ENCODE measurements around the gene ADCK1. TPM values are rescaled to one million over a fixed set of nuclear protein-coding genes. Genes with fewer than 3 reads are reported as not detected.

ADCK1 gene
- total RNA-seq, result 10 to 100 TPM in 1 of 2 donors, 1 to 10 TPM in 1; 2.6 to 26.4 TPM

- Histone ChIP-seq H3K27ac (peak within 1 kb of the TSS; percentile 77 to 96 (median 89)), H3K36me3 (replicated peaks in 1 of 2; ENCODE audit: insufficient read depth in 1 of 2, low read depth in 2 of 2) (no peaks in the 10 kb centered on the region), H3K9me3 (no peaks in the 10 kb centered on the region), H3K4me1 (peaks cover 9% of the 10 kb centered on the region), H3K27me3 (no peaks in the 10 kb centered on the region), H3K4me3 (peak within 1 kb of the TSS; percentile 47 to 97)
- WGBS, 2 donors, result 1% methylated on average over 9 to 62 of the region's 66 CpGs
- TF ChIP-seq CTCF (IDR thresholded peaks at IDR 0.05), result peak in 6 of 7 experiments; percentile 13 to 56 (median 39)
- peak; percentile 52 to 75 (median 74) for TF ChIP-seq POLR2A (IDR thresholded peaks at IDR 0.05)
- intact Hi-C loops (cut with DNase I), result no loop called here
- ATAC-seq (peak; percentile 95), DNase-seq (peak; percentile 90 to 94 (median 90))
These were observed at the start of gene ADCK1 for GRCh38 chr14:77799863-77800730. Gene ADCK1, plus strand, starts transcription at chr14:77800109. Its CDS starts 18,870 bp downstream, at chr14:77818979.

GRCh38 chr14:77752266-77752665, 47.6 kb upstream of the ADCK1 start:
- ATAC-seq, result no peak
- Histone ChIP-seq H3K9me3 (no peaks in the 10 kb centered on the region), H3K27ac (no peak overlapping the region), H3K27me3 (no peaks in the 10 kb centered on the region), H3K36me3 (replicated peaks in 1 of 2; ENCODE audit: insufficient read depth in 1 of 2, low read depth in 2 of 2) (peaks cover 8 to 31% of the 10 kb centered on the region in 2 donors), H3K4me3 (no peak overlapping the region), H3K4me1 (no peaks in the 10 kb centered on the region)
- 94 to 95% methylated on average over 2 of the region's 2 CpGs for WGBS, 2 donors
- no peak for DNase-seq
- intact Hi-C loops (cut with DNase I), result no loop called here
- TF ChIP-seq POLR2A (IDR thresholded peaks at IDR 0.05), result no peak
- no peak for TF ChIP-seq CTCF (IDR thresholded peaks at IDR 0.05)

- H3K4me1 ChIP-seq, result no peaks in the 10 kb centered on the region
- no peak for ATAC-seq
- no peak overlapping the region for H3K4me3 ChIP-seq
- H3K36me3 ChIP-seq (replicated peaks in 1 of 2; ENCODE audit: insufficient read depth in 1 of 2, low read depth in 2 of 2), result peaks cover 8 to 28% of the 10 kb centered on the region in 2 donors
- no peak for DNase-seq
- TF ChIP-seq POLR2A (IDR thresholded peaks at IDR 0.05) (no peak), CTCF (IDR thresholded peaks at IDR 0.05) (no peak)
- intact Hi-C loops (cut with DNase I), result no loop called here
- H3K27me3 ChIP-seq, result no peaks in the 10 kb centered on the region
- 67% methylated on average over 3 of the region's 3 CpGs for WGBS, 2 donors
- no peaks in the 10 kb centered on the region for H3K9me3 ChIP-seq
- no peak overlapping the region for H3K27ac ChIP-seq
These were observed 47.0 kb upstream of the ADCK1 start for GRCh38 chr14:77752799-77753516.

- Histone ChIP-seq H3K4me1 (peaks cover 22% of the 10 kb centered on the region), H3K36me3 (replicated peaks in 1 of 2; ENCODE audit: insufficient read depth in 1 of 2, low read depth in 2 of 2) (no peaks in the 10 kb centered on the region), H3K27me3 (no peaks in the 10 kb centered on the region), H3K27ac (peak within 1 kb of the TSS; percentile 77 to 90 (median 82)), H3K9me3 (no peaks in the 10 kb centered on the region), H3K4me3 (peak within 1 kb of the TSS; percentile 71 to 95)
- intact Hi-C loops (cut with DNase I), result no loop called here
- peak in 2 of 7 experiments; percentile 3 to 19 for TF ChIP-seq CTCF (IDR thresholded peaks at IDR 0.05)
- peak; percentile 50 to 88 (median 88) for TF ChIP-seq POLR2A (IDR thresholded peaks at IDR 0.05)
- 0% methylated on average over 23 to 60 of the region's 60 CpGs for WGBS, 2 donors
- peak; percentile 67 for ATAC-seq
- DNase-seq, result peak; percentile 91 to 95 (median 94)
These were observed 39.3 kb upstream of the ADCK1 start, which contains the start of gene SNW1 for GRCh38 chr14:77760381-77761204. Gene SNW1, minus strand, starts transcription at chr14:77761156. Its CDS starts 29 bp downstream, at chr14:77761127.
